Mesodermal cell (in vitro differentiated cells): ENCODE measurements around the gene PDK2.

Experiments used
- H3K27ac ChIP-seq: 2 replicates; pipeline ENCODE4 v1.7.0; 2013; ENCODE audit warnings: mild to moderate bottlenecking, low read depth, low read length, moderate library complexity; ENCODE audit not compliant: severe bottlenecking
- H3K36me3 ChIP-seq: 2 replicates; pipeline ENCODE4 v1.7.1; 2013; ENCODE audit warnings: mild to moderate bottlenecking, low read length, moderate library complexity; ENCODE audit not compliant: control insufficient read depth, insufficient read depth
- H3K4me1 ChIP-seq: one replicate; pipeline ENCODE4 v1.7.1; 2013; ENCODE audit warnings: mild to moderate bottlenecking, low read length; ENCODE audit not compliant: insufficient read depth, control insufficient read depth, poor library complexity, severe bottlenecking
- H3K4me3 ChIP-seq: 2 replicates; pipeline ENCODE4 v1.7.0; 2013; ENCODE audit warnings: low read length, control low read depth, mild to moderate bottlenecking; ENCODE audit not compliant: insufficient read depth, poor library complexity, severe bottlenecking; ENCODE audit errors: extremely low read depth
- H3K9me3 ChIP-seq: 2 replicates; pipeline ENCODE4 v1.7.1; 2013; ENCODE audit warnings: mild to moderate bottlenecking, low read length, moderate library complexity; ENCODE audit not compliant: control insufficient read depth
- WGBS, 2 experiments: methylation state at CpG; one replicate each; pipeline ENCODE4 v1.1.5; 2013; ENCODE audit warnings: missing lambda C conversion rate in 2 of 2; ENCODE audit not compliant: insufficient coverage in 2 of 2; 5-methylcytosine and 5-hydroxymethylcytosine counted together

The PDK2 gene

DNA sequence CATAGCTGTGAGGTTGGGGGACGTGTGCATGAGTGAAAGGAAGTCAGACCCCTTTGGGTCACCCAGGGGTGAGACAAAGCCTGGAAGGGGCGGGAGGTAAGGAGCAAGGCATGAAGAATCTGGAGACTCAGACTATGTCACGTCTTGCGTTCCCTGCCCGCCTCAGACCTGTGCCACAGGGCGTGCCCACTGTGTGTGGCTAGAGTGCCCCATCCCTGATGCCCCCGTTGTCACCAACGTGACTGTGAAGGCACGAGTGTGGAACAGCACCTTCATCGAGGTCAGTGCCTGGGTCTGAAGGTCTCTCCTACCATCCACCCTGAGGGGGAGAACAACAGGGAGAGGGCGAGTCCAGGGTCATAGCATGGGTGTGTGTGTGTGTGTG is 15.1 kb upstream of the PDK2 start:
- no peaks in the 10 kb centered on the region for H3K9me3 ChIP-seq
- WGBS, 2 experiments, result 80 to 85% methylated on average over 6 to 11 of the region's 11 CpGs
- peaks cover 89% of the 10 kb centered on the region for H3K36me3 ChIP-seq
- H3K4me1 ChIP-seq, result no peaks in the 10 kb centered on the region
- no peak overlapping the region for H3K27ac ChIP-seq
- no peak overlapping the region for H3K4me3 ChIP-seq

DNA sequence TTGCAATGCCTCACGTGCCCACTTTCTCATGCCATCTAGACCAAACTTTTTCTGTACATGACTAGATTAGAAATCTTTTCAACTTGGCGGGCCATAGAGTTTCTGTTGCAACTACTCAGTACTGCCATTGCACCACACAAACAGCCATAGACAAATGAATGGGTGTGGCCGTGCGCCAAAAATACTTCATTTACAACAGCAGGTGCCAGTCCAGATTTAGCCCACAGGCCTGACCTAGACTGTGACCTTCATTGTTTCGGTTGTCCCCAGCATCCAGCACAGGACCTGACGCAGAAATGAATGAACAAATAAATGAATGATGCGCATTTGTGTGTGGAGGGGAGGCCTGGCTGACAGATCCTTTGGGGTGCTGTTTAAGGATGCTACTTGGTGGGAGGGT is 14.3 kb upstream of the PDK2 start:
- H3K9me3 ChIP-seq, result no peaks in the 10 kb centered on the region
- 82 to 95% methylated on average over 7 of the region's 7 CpGs for WGBS, 2 experiments
- H3K4me3 ChIP-seq, result no peak overlapping the region
- H3K4me1 ChIP-seq, result no peaks in the 10 kb centered on the region
- H3K27ac ChIP-seq, result no peak overlapping the region
- peaks cover 85% of the 10 kb centered on the region for H3K36me3 ChIP-seq

- Histone ChIP-seq H3K9me3 (no peaks in the 10 kb centered on the region), H3K36me3 (peaks cover 80% of the 10 kb centered on the region), H3K4me1 (no peaks in the 10 kb centered on the region), H3K4me3 (no peak overlapping the region), H3K27ac (no peak overlapping the region)
- 68 to 100% methylated on average over 1 to 2 of the region's 5 CpGs for WGBS, 2 experiments
Observed at GRCh38 chr17:50081757-50082156, 13.4 kb upstream of the PDK2 start.

DNA sequence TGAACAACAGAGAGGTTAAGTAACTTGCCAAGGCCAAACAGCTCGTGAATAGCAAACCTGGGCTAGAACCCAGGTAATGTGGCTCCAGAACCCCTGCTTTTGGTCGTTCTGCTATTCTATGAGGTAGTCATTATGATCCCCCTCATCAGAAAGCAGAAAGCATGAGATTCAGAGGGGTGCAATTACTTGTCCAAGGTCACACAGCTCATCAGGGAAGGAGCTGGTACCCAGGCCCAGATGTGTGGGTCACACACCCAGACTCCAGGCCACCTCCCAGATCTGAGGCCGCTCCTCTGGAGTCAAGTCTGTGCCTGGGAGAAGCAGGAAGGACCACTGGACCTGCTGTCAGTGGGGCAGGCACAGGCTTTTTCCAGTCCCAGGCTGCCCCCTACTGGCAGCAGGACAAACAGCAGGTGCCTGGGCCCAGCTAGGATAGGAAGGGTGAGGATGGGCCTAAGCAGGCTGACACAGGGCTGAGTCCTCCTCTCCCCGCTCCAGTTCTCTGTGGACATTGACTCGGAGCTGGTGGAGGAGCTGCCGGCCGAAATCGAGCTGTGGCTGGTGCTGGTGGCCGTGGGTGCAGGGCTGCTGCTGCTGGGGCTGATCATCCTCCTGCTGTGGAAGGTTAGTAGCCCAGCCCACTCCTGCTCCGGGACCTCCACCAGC is 7.8 kb upstream of the PDK2 start:
- WGBS, 2 experiments, result 52 to 56% methylated on average over 9 to 10 of the region's 10 CpGs

DNA sequence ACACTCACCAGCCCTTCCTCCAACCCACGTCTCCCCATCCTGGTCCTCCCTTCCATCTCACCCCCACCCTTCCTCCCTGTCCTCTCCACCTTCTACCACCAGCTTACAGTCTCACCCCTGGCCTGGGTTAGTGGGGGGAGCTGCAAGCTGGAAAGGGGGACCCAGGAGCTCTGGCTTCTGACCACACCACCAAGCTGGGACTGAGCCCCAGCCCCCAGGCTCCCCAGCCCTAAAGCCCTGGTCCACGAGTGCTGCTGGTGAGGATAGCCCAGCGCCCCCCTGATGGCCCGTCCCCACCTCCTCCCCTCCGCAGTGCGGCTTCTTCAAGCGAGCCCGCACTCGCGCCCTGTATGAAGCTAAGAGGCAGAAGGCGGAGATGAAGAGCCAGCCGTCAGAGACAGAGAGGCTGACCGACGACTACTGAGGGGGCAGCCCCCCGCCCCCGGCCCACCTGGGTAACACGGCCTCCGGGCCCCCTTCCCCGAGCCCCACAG is 7.2 kb upstream of the PDK2 start:
- Histone ChIP-seq H3K4me3 (no peak overlapping the region), H3K36me3 (peaks cover 46% of the 10 kb centered on the region), H3K4me1 (no peaks in the 10 kb centered on the region), H3K9me3 (no peaks in the 10 kb centered on the region), H3K27ac (no peak overlapping the region)
- 94 to 97% methylated on average over 7 to 14 of the region's 19 CpGs for WGBS, 2 experiments

More for the DNA sequence above, 7.8 kb upstream of the PDK2 start:
- H3K4me3 ChIP-seq, result no peak overlapping the region
- no peak overlapping the region for H3K27ac ChIP-seq
- no peaks in the 10 kb centered on the region for H3K9me3 ChIP-seq
- H3K36me3 ChIP-seq, result peaks cover 49% of the 10 kb centered on the region
- no peaks in the 10 kb centered on the region for H3K4me1 ChIP-seq

DNA sequence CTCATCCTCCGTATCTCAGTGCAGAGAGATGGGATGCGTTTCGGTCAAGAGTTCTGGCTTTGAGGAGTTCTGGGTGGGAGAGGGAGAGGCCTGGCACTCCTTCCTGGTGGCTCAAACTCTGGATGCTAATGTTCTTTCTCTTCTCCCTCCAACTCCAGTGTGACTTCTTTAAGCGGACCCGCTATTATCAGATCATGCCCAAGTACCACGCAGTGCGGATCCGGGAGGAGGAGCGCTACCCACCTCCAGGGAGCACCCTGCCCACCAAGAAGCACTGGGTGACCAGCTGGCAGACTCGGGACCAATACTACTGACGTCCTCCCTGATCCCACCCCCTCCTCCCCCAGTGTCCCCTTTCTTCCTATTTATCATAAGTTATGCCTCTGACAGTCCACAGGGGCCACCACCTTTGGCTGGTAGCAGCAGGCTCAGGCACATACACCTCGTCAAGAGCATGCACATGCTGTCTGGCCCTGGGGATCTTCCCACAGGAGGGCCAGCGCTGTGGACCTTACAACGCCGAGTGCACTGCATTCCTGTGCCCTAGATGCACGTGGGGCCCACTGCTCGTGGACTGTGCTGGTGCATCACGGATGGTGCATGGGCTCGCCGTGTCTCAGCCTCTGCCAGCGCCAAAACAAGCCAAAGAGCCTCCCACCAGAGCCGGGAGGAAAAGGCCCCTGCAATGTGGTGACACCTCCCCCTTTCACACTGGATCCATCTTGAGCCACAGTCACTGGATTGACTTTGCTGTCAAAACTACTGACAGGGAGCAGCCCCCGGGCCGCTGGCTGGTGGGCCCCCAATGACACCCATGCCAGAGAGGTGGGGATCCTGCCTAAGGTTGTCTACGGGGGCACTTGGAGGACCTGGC is 6.0 kb upstream of the PDK2 start:
- Histone ChIP-seq H3K9me3 (no peaks in the 10 kb centered on the region), H3K4me1 (no peaks in the 10 kb centered on the region), H3K36me3 (peaks cover 39% of the 10 kb centered on the region), H3K27ac (no peak overlapping the region), H3K4me3 (no peak overlapping the region)
- WGBS, 2 experiments, result 89 to 95% methylated on average over 20 of the region's 25 CpGs

- H3K9me3 ChIP-seq, result no peaks in the 10 kb centered on the region
- WGBS, 2 experiments, result 83 to 87% methylated on average over 4 to 6 of the region's 6 CpGs
- peaks cover 32% of the 10 kb centered on the region for H3K36me3 ChIP-seq
- H3K27ac ChIP-seq, result no peak overlapping the region
- no peaks in the 10 kb centered on the region for H3K4me1 ChIP-seq
- no peak overlapping the region for H3K4me3 ChIP-seq
Observed at GRCh38 chr17:50090071-50090470, 5.1 kb upstream of the PDK2 start.

GRCh38 chr17:50090971-50091917 is 3.9 kb upstream of the PDK2 start:
- no peaks in the 10 kb centered on the region for H3K9me3 ChIP-seq
- 80 to 89% methylated on average over 14 of the region's 15 CpGs for WGBS, 2 experiments
- H3K27ac ChIP-seq, result no peak overlapping the region
- no peaks in the 10 kb centered on the region for H3K4me1 ChIP-seq
- H3K4me3 ChIP-seq, result no peak overlapping the region
- H3K36me3 ChIP-seq, result peaks cover 27% of the 10 kb centered on the region

DNA sequence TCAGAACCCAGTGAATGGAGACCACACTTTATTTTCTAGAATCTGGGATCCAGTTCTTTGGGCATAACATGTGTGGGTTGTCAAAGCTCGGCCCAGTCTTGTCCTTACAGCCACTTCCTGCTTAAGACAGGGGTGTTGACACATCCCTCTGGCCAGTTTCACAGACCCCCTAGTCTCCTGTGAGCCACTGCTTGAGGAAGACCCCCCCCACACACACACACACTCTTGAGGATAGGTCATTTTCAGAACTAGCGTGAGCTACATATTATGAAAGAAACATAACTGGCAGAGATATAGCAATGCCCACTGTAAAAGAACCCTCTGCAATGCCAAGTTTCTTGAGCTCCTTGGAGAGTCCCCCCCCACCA is 3.2 kb upstream of the PDK2 start:
- H3K36me3 ChIP-seq, result peaks cover 24% of the 10 kb centered on the region
- no peak overlapping the region for H3K4me3 ChIP-seq
- no peaks in the 10 kb centered on the region for H3K4me1 ChIP-seq
- no peaks in the 10 kb centered on the region for H3K9me3 ChIP-seq
- H3K27ac ChIP-seq, result no peak overlapping the region
- WGBS, 2 experiments, result 75% methylated on average over 1 of the region's 2 CpGs; no CpG with 5 or more reads in 1 of the 2 experiments

DNA sequence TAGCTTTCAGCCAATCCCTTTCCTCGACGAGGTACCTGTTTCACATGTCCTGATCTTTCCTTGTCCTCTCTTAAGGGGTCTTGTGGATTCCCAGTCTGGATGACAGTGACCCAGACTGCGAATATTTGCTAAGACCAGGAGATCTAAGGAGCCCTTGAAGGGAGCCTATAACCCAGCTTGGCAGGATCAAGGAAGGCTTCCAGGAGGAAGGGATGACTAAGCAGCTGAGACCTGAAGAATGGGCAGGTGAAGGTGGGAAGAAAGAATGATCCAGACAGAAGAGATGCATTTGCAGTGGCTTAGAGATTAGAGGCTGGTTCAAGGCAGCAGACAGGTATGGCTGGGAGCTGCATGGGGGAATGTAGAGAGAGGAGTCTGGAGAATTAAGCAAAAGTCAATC is 1.9 kb upstream of the PDK2 start:
- Histone ChIP-seq H3K36me3 (peaks cover 20% of the 10 kb centered on the region), H3K4me1 (no peaks in the 10 kb centered on the region), H3K9me3 (no peaks in the 10 kb centered on the region), H3K27ac (no peak overlapping the region), H3K4me3 (no peak overlapping the region)
- 86 to 88% methylated on average over 2 to 3 of the region's 3 CpGs for WGBS, 2 experiments
